ENCODE data around the gene SPTB.

DNA sequence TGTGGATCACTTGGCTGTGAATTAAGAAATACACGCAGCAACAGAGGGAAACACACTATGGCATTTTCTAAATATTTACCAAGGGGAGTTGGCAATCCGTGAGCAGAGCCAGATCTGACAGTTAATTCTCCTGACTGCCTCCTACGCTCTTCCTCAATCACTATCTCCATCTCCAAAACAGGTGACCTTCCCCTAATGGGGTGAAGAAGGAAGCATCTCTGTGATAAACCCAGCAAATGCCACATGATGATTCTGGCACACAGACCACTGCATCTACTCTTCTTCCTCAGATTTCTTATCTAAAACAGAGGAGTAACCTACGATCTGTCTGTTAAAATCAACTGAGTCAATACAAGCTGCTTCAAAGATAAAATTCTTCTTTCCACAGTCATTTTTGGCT is 4.4 kb downstream of the SPTB start:
- TF ChIP-seq, protein P1, sequence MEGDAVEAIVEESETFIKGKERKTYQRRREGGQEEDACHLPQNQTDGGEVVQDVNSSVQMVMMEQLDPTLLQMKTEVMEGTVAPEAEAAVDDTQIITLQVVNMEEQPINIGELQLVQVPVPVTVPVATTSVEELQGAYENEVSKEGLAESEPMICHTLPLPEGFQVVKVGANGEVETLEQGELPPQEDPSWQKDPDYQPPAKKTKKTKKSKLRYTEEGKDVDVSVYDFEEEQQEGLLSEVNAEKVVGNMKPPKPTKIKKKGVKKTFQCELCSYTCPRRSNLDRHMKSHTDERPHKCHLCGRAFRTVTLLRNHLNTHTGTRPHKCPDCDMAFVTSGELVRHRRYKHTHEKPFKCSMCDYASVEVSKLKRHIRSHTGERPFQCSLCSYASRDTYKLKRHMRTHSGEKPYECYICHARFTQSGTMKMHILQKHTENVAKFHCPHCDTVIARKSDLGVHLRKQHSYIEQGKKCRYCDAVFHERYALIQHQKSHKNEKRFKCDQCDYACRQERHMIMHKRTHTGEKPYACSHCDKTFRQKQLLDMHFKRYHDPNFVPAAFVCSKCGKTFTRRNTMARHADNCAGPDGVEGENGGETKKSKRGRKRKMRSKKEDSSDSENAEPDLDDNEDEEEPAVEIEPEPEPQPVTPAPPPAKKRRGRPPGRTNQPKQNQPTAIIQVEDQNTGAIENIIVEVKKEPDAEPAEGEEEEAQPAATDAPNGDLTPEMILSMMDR (conservative IDR thresholded peaks at IDR 0.05; ENCODE audit: low read depth, low read length), result no peak
- no peak for TF ChIP-seq EZH2 (IDR thresholded peaks at IDR 0.05; ENCODE audit: borderline replicate concordance, low read depth, low read length, poor library complexity, severe bottlenecking)
